Loucy (cell line): ENCODE results near the gene HDLBP.

Experiments used
- H2AFZ ChIP-seq: fragments of 200-600 bp; sonication (generic); 2 replicates; pipeline ENCODE4 v1.6.0; 2016; ENCODE audit warnings: antibody characterized with exemption, mild to moderate bottlenecking, low read length, moderate library complexity
- H3F3A ChIP-seq: fragments of 200-600 bp; 2 replicates; pipeline ENCODE4 v1.6.0; 2016; ENCODE audit warnings: antibody characterized with exemption, low read depth, mild to moderate bottlenecking
- H3K27me3 ChIP-seq: fragments of 200-600 bp; sonication (generic); 2 replicates; pipeline ENCODE4 v1.6.1; 2014; ENCODE audit warnings: low read length, mild to moderate bottlenecking; ENCODE audit not compliant: insufficient read depth, poor library complexity, severe bottlenecking
- H3K36me3 ChIP-seq: fragments of 200-600 bp; sonication (generic); 2 replicates; pipeline ENCODE4 v1.6.1; 2016; ENCODE audit warnings: low read length; ENCODE audit not compliant: insufficient read depth
- H3K4me1 ChIP-seq: fragments of 200-600 bp; sonication (generic); 2 replicates; pipeline ENCODE4 v1.5.1; 2014; ENCODE audit warnings: low read length, mild to moderate bottlenecking; ENCODE audit not compliant: insufficient read depth, poor library complexity, severe bottlenecking
- H3K4me2 ChIP-seq: fragments of 200-600 bp; sonication (generic); 2 replicates; pipeline ENCODE4 v1.6.0; 2014; ENCODE audit warnings: antibody characterized with exemption, low read length, low read depth, mild to moderate bottlenecking; ENCODE audit not compliant: poor library complexity, severe bottlenecking
- H3K4me3 ChIP-seq: fragments of 200-600 bp; sonication (generic); 2 replicates; pipeline ENCODE4 v1.5.1; 2014; ENCODE audit warnings: low read length, mild to moderate bottlenecking, mixed read lengths; ENCODE audit not compliant: poor library complexity, severe bottlenecking
- H3K79me2 ChIP-seq: fragments of 200-600 bp; sonication (generic); 2 replicates; pipeline ENCODE4 v1.6.1; 2014; ENCODE audit warnings: low read length; ENCODE audit not compliant: insufficient read depth
- H3K9ac ChIP-seq: fragments of 200-600 bp; sonication (generic); 2 replicates; pipeline ENCODE4 v1.6.0; 2014; ENCODE audit warnings: mild to moderate bottlenecking, low read depth, low read length, moderate library complexity; ENCODE audit not compliant: poor library complexity, severe bottlenecking
- H3K9me2 ChIP-seq: fragments of 200-600 bp; sonication (generic); replicated peaks from 2 replicates; pipeline ENCODE4 v1.6.1; 2016; ENCODE audit warnings: low read depth, low read length, mixed read lengths
- H3K9me3 ChIP-seq: fragments of 200-600 bp; sonication (generic); 2 replicates; pipeline ENCODE4 v1.6.1; 2014; ENCODE audit warnings: mild to moderate bottlenecking, antibody characterized with exemption, low read length, low read depth; ENCODE audit not compliant: insufficient read depth
- H4K20me1 ChIP-seq: fragments of 200-600 bp; sonication (generic); 2 replicates; pipeline ENCODE4 v1.6.0; 2014; ENCODE audit warnings: antibody characterized with exemption, low read length, mild to moderate bottlenecking; ENCODE audit not compliant: insufficient read depth, poor library complexity, severe bottlenecking
- CTCF ChIP-seq: fragments of 200-600 bp; sonication (generic); conservative IDR thresholded peaks from 2 replicates; pipeline ENCODE4 v1.5.1; 2014; ENCODE audit warnings: mild to moderate bottlenecking, antibody characterized with exemption, low read length
- EZH2phosphoT487 ChIP-seq: fragments of 200-600 bp; IDR thresholded peaks from 2 replicates; pipeline ENCODE4 v1.6.1; 2018; ENCODE audit warnings: antibody characterized with exemption, mild to moderate bottlenecking, moderate library complexity, borderline replicate concordance

Gene HDLBP

DNA sequence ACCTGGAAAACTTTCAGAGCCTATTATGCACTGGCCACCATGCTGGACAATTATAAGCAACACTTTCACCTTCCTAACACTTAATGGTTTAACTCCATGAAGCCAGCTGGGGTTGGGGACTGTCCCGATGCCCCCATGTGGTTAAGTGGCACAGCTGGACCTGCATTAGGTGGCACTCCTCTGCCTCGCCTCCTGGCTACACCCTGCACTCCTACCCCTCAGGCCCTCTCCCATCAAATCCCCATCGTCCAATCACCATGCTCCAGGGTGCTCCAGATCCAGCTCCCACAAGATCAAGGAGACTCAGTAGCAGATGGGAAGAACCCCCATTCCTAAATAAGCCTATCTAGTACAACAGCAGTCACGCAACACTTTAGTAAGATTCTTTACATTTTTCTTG, 53.8 kb downstream of the HDLBP start:
- Histone ChIP-seq H3K4me1 (no peaks in the 10 kb centered on the region), H3K27me3 (no peaks in the 10 kb centered on the region), H3K9ac (no peak overlapping the region), H3K4me3 (no peak overlapping the region), H3K9me3 (no peaks in the 10 kb centered on the region), H3K9me2 (no peaks in the 10 kb centered on the region), H3K79me2 (no peaks in the 10 kb centered on the region; the same call in 1 of the 2 replicates), H2AFZ (no peak overlapping the region), H4K20me1 (peaks cover 19% of the 10 kb centered on the region), H3K4me2 (no peak overlapping the region), H3F3A (no peaks in the 10 kb centered on the region), H3K36me3 (peaks cover 81% of the 10 kb centered on the region)
- no peak for TF ChIP-seq CTCF

GRCh38 chr2:241260911-241261310, 54.6 kb downstream of the HDLBP start:
- Histone ChIP-seq H3K4me2 (no peak overlapping the region), H3K9ac (no peak overlapping the region), H3K4me1 (no peaks in the 10 kb centered on the region), H3F3A (no peaks in the 10 kb centered on the region), H3K9me3 (no peaks in the 10 kb centered on the region), H3K4me3 (no peak overlapping the region), H3K36me3 (peaks cover 81% of the 10 kb centered on the region; the same call in 1 of the 2 replicates), H2AFZ (no peak overlapping the region), H3K27me3 (no peaks in the 10 kb centered on the region), H3K79me2 (no peaks in the 10 kb centered on the region; the same call in 1 of the 2 replicates), H4K20me1 (peaks cover 16% of the 10 kb centered on the region), H3K9me2 (no peaks in the 10 kb centered on the region)
- TF ChIP-seq CTCF (no peak), EZH2phosphoT487 (no peak)

GRCh38 chr2:241258505-241259280, 56.8 kb downstream of the HDLBP start:
- H3K4me3 ChIP-seq, result no peak overlapping the region
- H2AFZ ChIP-seq, result no peak overlapping the region
- H3K9ac ChIP-seq, result no peak overlapping the region
- H3K79me2 ChIP-seq, result no peaks in the 10 kb centered on the region
- peaks cover 16% of the 10 kb centered on the region for H4K20me1 ChIP-seq
- H3K36me3 ChIP-seq, result peaks cover 86% of the 10 kb centered on the region; the same call in 1 of the 2 replicates
- no peaks in the 10 kb centered on the region for H3F3A ChIP-seq
- H3K4me1 ChIP-seq, result no peaks in the 10 kb centered on the region
- H3K9me2 ChIP-seq, result no peaks in the 10 kb centered on the region
- no peaks in the 10 kb centered on the region for H3K9me3 ChIP-seq
- no peak for TF ChIP-seq CTCF
- no peak for TF ChIP-seq EZH2phosphoT487
- no peak overlapping the region for H3K4me2 ChIP-seq
- H3K27me3 ChIP-seq, result no peaks in the 10 kb centered on the region
